ENCODE data around the gene DEPDC7.
A peak's percentile ranks its signal among the peaks of the same experiment; 100 is the strongest.

GRCh38 chr11:33015621-33016551 is at the start of gene DEPDC7:
- TF ChIP-seq POLR2AphosphoS5 (IDR thresholded peaks at IDR 0.05; ENCODE audit: low read depth): peak; percentile 88
- TF ChIP-seq, protein P1, sequence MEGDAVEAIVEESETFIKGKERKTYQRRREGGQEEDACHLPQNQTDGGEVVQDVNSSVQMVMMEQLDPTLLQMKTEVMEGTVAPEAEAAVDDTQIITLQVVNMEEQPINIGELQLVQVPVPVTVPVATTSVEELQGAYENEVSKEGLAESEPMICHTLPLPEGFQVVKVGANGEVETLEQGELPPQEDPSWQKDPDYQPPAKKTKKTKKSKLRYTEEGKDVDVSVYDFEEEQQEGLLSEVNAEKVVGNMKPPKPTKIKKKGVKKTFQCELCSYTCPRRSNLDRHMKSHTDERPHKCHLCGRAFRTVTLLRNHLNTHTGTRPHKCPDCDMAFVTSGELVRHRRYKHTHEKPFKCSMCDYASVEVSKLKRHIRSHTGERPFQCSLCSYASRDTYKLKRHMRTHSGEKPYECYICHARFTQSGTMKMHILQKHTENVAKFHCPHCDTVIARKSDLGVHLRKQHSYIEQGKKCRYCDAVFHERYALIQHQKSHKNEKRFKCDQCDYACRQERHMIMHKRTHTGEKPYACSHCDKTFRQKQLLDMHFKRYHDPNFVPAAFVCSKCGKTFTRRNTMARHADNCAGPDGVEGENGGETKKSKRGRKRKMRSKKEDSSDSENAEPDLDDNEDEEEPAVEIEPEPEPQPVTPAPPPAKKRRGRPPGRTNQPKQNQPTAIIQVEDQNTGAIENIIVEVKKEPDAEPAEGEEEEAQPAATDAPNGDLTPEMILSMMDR (conservative IDR thresholded peaks at IDR 0.05; ENCODE audit: low read depth in 2 of 2): no peak
- no peak for TF ChIP-seq REST (IDR thresholded peaks at IDR 0.05; ENCODE audit: unreplicated experiment)
- no peak for TF ChIP-seq ETS1 (IDR thresholded peaks at IDR 0.05)
- TF ChIP-seq EZH2 (IDR thresholded peaks at IDR 0.05; ENCODE audit: low read depth, unreplicated experiment): no peak
- no peak for TF ChIP-seq EZH2phosphoT487 (IDR thresholded peaks at IDR 0.05; ENCODE audit: unreplicated experiment)
